Measurements from ENCODE around the gene GOLGA3.

The GOLGA3 gene

GRCh38 chr12:132720606-132721345, 107.9 kb downstream of the GOLGA3 start:
- DNase-seq (ENCODE audit: low read depth, low spot score) = no peak

DNA sequence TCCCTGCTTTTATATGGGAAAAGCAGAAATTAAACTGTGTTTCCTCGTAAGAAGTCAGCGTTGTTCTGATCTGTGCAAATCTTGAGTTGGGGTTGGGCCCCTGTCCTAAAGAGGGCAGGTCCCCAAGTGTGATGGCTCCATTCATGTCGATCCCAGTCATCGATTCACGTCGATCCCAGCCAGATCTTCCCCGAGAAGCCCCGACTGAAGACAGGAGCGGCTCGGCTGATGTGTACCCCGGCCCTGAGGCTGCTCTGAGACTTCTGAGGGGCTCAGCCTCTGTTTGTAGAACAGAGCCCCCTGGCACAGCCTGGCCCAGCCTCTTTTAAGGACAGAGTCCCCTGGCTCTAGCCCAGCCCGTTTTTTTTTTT, 108.7 kb downstream of the GOLGA3 start:
- DNase-seq (ENCODE audit: low read depth, low spot score) = no peak

DNA sequence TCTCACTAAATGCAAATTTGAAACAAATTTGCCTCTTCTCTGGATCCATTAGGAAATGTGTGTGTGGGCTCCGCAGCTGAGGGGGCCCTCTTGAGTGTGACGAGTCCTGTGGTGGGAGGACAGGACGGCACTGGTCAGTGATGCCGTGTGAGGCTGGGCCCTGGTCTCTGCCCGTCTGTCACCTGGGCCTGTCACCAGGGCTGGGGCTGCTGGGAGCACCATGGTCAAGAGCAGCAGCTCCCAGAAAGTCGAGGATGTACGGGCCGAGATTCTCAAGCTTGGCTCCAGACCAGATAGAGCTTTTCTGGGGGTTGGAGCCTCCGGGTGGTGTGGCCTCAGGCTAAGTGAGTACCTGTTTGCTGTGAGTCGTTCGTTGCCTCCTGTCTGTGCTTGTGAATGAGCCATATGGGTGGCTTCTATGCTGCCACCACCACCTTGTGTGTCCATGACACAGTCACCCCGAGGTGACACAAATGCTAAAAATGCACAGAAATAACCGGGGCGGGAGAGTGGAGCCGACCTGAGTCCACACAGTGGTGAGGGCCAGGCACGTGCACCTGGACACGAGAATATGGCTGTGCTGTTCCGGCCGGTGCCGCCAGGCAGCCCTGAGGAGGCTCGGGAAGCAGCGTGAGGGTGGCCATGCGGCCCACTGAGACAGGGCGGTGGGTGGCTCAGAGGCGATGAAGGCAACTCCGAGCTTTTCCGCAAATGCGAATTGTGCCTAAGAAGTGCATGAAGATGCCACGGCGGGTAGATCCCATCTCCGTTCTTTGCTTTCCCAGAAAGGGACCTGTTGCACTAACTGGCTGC, 109.3 kb downstream of the GOLGA3 start:
- no peak for DNase-seq (ENCODE audit: low read depth, low spot score)
